Measurements from ENCODE around the gene ARL4A. TPM values are rescaled to one million over a fixed set of nuclear protein-coding genes. Genes with fewer than 3 reads are reported as not detected.

The ARL4A gene, protein sequence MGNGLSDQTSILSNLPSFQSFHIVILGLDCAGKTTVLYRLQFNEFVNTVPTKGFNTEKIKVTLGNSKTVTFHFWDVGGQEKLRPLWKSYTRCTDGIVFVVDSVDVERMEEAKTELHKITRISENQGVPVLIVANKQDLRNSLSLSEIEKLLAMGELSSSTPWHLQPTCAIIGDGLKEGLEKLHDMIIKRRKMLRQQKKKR
- 58.2 TPM for total RNA-seq

DNA sequence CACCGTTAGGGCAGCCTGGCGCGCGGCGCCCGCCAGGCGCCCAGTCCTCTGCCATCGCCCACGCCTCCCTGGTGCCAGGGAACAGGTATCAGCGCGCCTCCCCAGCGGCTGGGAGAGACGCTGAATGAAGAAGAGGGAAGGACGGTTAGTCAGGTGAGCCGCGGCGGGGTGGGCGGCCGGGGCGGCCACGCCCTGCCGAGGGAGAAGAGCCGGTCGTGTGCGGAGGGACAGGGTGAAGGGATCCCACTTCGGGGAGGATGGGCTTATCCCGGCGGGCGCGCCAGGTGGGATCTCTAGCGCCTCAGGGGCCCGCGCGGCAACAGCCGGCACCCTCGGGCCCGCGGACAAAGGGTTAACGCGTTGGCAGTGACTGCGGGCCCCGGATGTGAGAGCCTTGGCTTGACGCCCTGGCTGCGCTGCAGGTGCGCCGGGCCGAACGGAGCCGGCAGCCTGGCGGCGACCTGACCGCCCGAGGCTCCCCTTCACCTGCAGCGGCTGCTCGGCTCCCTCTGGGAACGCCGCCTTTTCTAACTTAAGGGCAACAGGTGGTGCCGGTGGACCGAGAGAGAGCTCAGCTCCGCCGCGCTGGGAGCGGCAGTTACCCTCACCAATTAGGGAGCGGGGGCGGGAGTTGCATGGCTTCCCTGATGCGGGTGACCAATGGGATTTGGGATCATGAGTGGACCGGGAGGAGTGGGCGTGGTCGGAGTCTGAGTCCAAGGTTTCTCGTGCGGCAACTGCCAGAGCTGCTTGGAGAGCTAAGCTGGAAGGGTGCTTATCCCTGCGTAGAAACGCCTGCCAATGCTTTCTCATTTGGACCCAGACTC, at the start of gene ARL4A:
ARL4A (plus strand) TSS at position 743 of the 827 bp plus-strand sequence. CDS start 622 bp downstream, outside the sequence.
- Histone ChIP-seq H3K27me3 (no peaks in the 10 kb centered on the region), H3K27ac (peak within 1 kb of the TSS; percentile 83), H3K4me3 (peak within 1 kb of the TSS; percentile 83 to 88), H3K36me3 (no peaks in the 10 kb centered on the region), H3K4me1 (no peaks in the 10 kb centered on the region), H3K9me3 (no peaks in the 10 kb centered on the region)
- DNase-seq (ENCODE audit: extremely low spot score in 2 of 2), result peak; percentile 99
- peak in 1 of 2 donors; percentile 69 for TF ChIP-seq POLR2A (IDR thresholded peaks at IDR 0.05)
- TF ChIP-seq, protein P1, sequence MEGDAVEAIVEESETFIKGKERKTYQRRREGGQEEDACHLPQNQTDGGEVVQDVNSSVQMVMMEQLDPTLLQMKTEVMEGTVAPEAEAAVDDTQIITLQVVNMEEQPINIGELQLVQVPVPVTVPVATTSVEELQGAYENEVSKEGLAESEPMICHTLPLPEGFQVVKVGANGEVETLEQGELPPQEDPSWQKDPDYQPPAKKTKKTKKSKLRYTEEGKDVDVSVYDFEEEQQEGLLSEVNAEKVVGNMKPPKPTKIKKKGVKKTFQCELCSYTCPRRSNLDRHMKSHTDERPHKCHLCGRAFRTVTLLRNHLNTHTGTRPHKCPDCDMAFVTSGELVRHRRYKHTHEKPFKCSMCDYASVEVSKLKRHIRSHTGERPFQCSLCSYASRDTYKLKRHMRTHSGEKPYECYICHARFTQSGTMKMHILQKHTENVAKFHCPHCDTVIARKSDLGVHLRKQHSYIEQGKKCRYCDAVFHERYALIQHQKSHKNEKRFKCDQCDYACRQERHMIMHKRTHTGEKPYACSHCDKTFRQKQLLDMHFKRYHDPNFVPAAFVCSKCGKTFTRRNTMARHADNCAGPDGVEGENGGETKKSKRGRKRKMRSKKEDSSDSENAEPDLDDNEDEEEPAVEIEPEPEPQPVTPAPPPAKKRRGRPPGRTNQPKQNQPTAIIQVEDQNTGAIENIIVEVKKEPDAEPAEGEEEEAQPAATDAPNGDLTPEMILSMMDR (IDR thresholded peaks at IDR 0.05), result peak in 1 of 3 experiments; percentile 21
- peak in 1 of 2 donors; percentile 86 for TF ChIP-seq POLR2AphosphoS5 (IDR thresholded peaks at IDR 0.05; ENCODE audit: insufficient read depth in 1 of 2, low read depth in 1 of 2)
- intact Hi-C loops (cut with DNase I), result no loop called here

DNA sequence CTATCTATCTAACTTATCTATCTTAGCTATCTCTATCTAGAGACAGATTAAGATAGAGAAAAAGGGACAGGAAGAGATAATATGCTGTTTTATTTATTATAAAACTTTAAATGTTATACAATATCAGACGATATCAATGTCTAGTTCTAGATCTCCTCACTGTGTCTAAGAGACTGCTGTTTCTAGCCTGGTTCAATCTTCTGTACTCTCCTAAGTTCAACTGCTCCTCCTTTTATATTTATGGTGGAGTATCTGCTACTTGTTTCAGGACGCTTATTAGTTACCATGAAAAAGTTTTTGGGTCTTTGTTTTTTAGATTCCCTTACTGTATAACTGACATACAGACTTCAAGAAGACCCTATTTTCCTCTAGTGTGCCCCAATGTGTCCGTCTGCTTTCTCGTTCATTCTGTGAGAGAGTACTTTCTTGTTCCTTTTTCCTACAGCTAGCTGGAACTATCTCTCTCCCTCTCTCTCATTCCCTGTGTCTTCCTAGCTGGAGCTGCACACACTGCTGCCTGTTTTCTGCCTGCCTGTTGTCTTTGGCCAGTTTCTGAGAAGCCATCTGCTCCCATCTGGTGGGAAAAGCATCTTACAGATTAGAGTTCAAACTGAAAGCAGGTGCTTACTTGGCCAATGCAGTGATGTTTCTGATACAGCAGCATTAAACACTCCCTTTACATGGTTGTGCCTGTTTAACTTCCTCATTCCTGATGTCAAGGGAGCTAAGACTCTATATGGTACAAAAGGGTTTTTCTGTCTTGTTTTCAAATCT, 49.4 kb upstream of the ARL4A start:
- intact Hi-C loops (cut with DNase I), result loop anchor here (10.0 kb wide), 1 partner anchor 627 kb away; no protein-coding TSS in a partner anchor
- Histone ChIP-seq H3K36me3 (no peaks in the 10 kb centered on the region), H3K27ac (no peak overlapping the region), H3K9me3 (no peaks in the 10 kb centered on the region), H3K4me3 (peak overlapping the region in 1 of 2 donors; percentile 22), H3K4me1 (no peaks in the 10 kb centered on the region), H3K27me3 (no peaks in the 10 kb centered on the region)
- no peak for DNase-seq (ENCODE audit: extremely low spot score in 2 of 2)
- TF ChIP-seq, protein P1 (IDR thresholded peaks at IDR 0.05), result no peak

DNA sequence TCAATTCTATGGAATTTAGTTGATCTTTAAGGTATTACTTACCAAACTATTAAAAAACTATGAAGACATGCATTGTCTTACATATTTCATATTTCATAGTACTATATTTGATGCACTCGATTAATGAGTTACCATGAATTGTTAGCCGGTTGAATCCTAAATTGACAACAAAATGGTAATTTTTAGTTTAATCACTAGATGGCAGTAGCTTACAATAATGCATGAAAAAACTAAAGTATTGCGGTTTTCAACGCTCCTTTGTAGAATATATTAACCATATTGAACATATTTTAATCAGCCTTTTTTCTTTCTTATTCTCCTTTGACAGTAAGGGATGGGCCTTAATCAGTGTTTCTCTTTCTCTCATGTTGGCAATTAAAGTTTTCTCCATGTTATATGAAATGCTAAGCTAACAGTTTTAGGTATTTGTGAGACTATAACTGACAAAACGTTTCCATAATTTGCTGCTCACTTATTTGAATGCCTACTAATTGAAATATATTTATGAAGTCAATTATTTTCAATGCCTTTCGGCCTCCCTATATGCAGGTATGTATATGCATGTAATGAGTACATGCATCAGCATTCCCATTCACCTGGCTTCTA, 48.5 kb upstream of the ARL4A start:
- no peaks in the 10 kb centered on the region for H3K9me3 ChIP-seq
- H3K27ac ChIP-seq, result no peak overlapping the region
- no peaks in the 10 kb centered on the region for H3K4me1 ChIP-seq
- intact Hi-C loops (cut with DNase I), result loop anchor here (10.0 kb wide), 1 partner anchor 626 kb away; no protein-coding TSS in a partner anchor
- no peaks in the 10 kb centered on the region for H3K36me3 ChIP-seq
- DNase-seq (ENCODE audit: extremely low spot score in 2 of 2), result no peak
- no peaks in the 10 kb centered on the region for H3K27me3 ChIP-seq
- TF ChIP-seq, protein P1 (IDR thresholded peaks at IDR 0.05), result peak in 2 of 3 experiments; percentile 28 to 47
- TF ChIP-seq POLR2A (IDR thresholded peaks at IDR 0.05) (no peak), POLR2AphosphoS5 (IDR thresholded peaks at IDR 0.05; ENCODE audit: insufficient read depth in 1 of 2, low read depth in 1 of 2) (no peak)
- H3K4me3 ChIP-seq, result no peak overlapping the region

DNA sequence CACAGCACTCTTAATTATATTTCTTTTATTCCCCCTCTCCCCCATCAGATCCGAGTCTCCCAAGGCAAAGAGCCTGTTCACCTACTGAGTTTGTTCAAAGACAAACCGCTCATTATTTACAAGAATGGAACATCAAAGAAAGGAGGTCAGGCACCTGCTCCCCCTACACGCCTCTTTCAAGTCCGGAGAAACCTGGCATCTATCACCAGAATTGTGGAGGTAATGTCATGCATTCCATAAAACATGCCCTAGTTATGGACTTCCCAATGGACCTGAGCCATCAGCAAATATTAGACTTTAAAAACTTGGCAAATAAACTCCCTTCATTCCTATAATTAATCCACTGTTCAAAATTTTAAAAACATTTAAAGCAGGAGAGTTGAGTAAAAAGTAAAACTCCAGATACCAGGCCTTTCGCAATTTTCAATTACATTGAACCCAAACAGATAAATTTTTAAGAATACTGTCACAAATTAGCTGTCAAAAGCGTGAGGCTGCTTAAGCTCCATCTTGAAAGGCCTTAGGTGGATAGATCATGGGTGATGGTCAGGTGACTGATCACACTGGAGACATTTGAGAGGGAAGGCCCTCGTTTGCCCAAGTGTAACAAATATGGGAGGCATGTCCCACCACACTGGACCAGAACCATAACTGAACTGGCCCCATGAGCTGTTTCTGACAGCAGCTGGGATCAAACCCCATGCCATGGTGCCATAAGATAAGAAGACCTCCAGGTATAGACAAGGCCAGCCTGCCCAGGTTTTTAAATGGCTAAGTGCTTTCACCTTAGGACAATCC, 46.9 kb upstream of the ARL4A start:
- no peaks in the 10 kb centered on the region for H3K36me3 ChIP-seq
- H3K4me1 ChIP-seq, result no peaks in the 10 kb centered on the region
- intact Hi-C loops (cut with DNase I), result no loop called here
- H3K27ac ChIP-seq, result no peak overlapping the region
- TF ChIP-seq, protein P1 (IDR thresholded peaks at IDR 0.05), result no peak
- no peaks in the 10 kb centered on the region for H3K27me3 ChIP-seq
- DNase-seq (ENCODE audit: extremely low spot score in 2 of 2), result no peak
- no peaks in the 10 kb centered on the region for H3K9me3 ChIP-seq
- H3K4me3 ChIP-seq, result no peak overlapping the region

Data from vagina (tissue), 2 donors.